ENCODE results near the gene RCE1.

- TF ChIP-seq, protein P1, sequence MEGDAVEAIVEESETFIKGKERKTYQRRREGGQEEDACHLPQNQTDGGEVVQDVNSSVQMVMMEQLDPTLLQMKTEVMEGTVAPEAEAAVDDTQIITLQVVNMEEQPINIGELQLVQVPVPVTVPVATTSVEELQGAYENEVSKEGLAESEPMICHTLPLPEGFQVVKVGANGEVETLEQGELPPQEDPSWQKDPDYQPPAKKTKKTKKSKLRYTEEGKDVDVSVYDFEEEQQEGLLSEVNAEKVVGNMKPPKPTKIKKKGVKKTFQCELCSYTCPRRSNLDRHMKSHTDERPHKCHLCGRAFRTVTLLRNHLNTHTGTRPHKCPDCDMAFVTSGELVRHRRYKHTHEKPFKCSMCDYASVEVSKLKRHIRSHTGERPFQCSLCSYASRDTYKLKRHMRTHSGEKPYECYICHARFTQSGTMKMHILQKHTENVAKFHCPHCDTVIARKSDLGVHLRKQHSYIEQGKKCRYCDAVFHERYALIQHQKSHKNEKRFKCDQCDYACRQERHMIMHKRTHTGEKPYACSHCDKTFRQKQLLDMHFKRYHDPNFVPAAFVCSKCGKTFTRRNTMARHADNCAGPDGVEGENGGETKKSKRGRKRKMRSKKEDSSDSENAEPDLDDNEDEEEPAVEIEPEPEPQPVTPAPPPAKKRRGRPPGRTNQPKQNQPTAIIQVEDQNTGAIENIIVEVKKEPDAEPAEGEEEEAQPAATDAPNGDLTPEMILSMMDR (conservative IDR thresholded peaks at IDR 0.05; ENCODE audit: low read depth, low read length) = no peak
- TF ChIP-seq EZH2 (IDR thresholded peaks at IDR 0.05; ENCODE audit: borderline replicate concordance, low read depth, low read length, poor library complexity, severe bottlenecking) = no peak
These were observed at the start of gene RCE1 for GRCh38 chr11:66842896-66843775.

All from A673 (cell line).